ENCODE measurements around the gene XIRP2. TPM values are rescaled to one million over a fixed set of nuclear protein-coding genes. Genes with fewer than 3 reads are reported as not detected.

The XIRP2 gene
- total and polyA plus RNA-seq, 2 of the 13 experiments (the other 11 are each of a cell fraction or from before 2014, with no cell fraction given) = 0.04 to 0.05 TPM

DNA sequence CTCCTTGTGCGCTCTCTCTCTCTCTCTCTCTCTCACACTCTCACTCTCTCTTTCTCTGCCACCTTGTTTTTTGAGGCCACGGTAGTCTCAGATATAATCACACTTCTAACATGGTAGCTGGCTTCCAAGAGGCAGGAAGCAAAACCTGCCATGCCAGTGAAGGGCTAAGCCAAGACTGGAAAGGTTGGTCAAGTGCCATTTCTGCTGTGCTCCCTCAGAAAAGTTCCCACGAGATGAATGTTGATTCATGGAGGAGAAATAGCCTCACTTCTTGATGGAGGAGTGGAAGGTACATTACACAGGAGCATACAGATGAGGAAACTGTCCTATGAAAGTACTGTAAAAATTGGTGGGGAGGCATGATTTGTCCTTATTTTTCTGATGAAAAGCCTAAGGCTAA is 237.9 kb downstream of the XIRP2 start:
- Histone ChIP-seq H3K27ac (ENCODE audit: extremely low read length, insufficient read depth, low read length) (no peak overlapping the region), H3K36me3 (replicated peaks in 1 of 2; ENCODE audit: control insufficient read depth in 1 of 2, insufficient read depth in 2 of 2, low read length in 2 of 2) (no peaks in the 10 kb centered on the region), H2AFZ (ENCODE audit: low read length) (no peak overlapping the region), H3K9ac (ENCODE audit: insufficient read depth, low read depth, low read length) (no peak overlapping the region), H4K20me1 (ENCODE audit: insufficient read depth, low read length) (no peaks in the 10 kb centered on the region), H3K4me1 (ENCODE audit: insufficient read depth, low read length) (no peaks in the 10 kb centered on the region), H3K9me3 (ENCODE audit: low read length) (no peaks in the 10 kb centered on the region), H3K27me3 (ENCODE audit: control insufficient read depth in 1 of 2, insufficient read depth in 2 of 2, low read length in 2 of 2) (no peaks in the 10 kb centered on the region), H3K79me2 (ENCODE audit: insufficient read depth, low read length) (no peaks in the 10 kb centered on the region), H3K4me3 (replicated peaks in 1 of 3; ENCODE audit: insufficient read depth in 1 of 3, low read depth in 2 of 3, low read length in 3 of 3) (no peak overlapping the region), H3K4me2 (ENCODE audit: low read depth, low read length) (no peak overlapping the region)
- ATAC-seq (no peak), FAIRE-seq (no peak), DNase-seq (ENCODE audit: low spot score) (no peak)
- 8% methylated on average over 3 of the region's 3 CpGs for WGBS (ENCODE audit: low lambda C conversion rate)
- no peak for TF ChIP-seq ISL2 (CRISPR knock-in tag; IDR thresholded peaks at IDR 0.05)
- TF ChIP-seq RAD21 (CRISPR knock-in tag; IDR thresholded peaks at IDR 0.05) = no peak
- no peak for TF ChIP-seq ZNF75D (CRISPR knock-in tag; IDR thresholded peaks at IDR 0.05; ENCODE audit: borderline replicate concordance)
- TF ChIP-seq ZNF567 (CRISPR knock-in tag; IDR thresholded peaks at IDR 0.05; ENCODE audit: borderline replicate concordance) = no peak
- no peak for TF ChIP-seq AKAP8 (CRISPR knock-in tag; IDR thresholded peaks at IDR 0.05)
- no peak for TF ChIP-seq NFYC (CRISPR knock-in tag; IDR thresholded peaks at IDR 0.05)
- no peak for TF ChIP-seq THYN1 (CRISPR knock-in tag; IDR thresholded peaks at IDR 0.05; ENCODE audit: borderline replicate concordance, low read depth)
- no peak for TF ChIP-seq SALL2 (CRISPR knock-in tag; IDR thresholded peaks at IDR 0.05)
- TF ChIP-seq ZBTB2 (CRISPR knock-in tag; IDR thresholded peaks at IDR 0.05; ENCODE audit: low read depth) = no peak
- no peak for TF ChIP-seq ZNF724P (CRISPR knock-in tag; IDR thresholded peaks at IDR 0.05; ENCODE audit: borderline replicate concordance)
- no peak for TF ChIP-seq ZNF513 (CRISPR knock-in tag; conservative IDR thresholded peaks at IDR 0.05)
- TF ChIP-seq, protein P1, sequence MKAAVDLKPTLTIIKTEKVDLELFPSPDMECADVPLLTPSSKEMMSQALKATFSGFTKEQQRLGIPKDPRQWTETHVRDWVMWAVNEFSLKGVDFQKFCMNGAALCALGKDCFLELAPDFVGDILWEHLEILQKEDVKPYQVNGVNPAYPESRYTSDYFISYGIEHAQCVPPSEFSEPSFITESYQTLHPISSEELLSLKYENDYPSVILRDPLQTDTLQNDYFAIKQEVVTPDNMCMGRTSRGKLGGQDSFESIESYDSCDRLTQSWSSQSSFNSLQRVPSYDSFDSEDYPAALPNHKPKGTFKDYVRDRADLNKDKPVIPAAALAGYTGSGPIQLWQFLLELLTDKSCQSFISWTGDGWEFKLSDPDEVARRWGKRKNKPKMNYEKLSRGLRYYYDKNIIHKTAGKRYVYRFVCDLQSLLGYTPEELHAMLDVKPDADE (CRISPR knock-in tag; IDR thresholded peaks at IDR 0.05) = no peak
- no peak for TF ChIP-seq HNRNPUL1 (IDR thresholded peaks at IDR 0.05; ENCODE audit: low read depth, low read length)
- no peak for TF ChIP-seq ZMAT3 (CRISPR knock-in tag; conservative IDR thresholded peaks at IDR 0.05)
- TF ChIP-seq, protein P2, sequence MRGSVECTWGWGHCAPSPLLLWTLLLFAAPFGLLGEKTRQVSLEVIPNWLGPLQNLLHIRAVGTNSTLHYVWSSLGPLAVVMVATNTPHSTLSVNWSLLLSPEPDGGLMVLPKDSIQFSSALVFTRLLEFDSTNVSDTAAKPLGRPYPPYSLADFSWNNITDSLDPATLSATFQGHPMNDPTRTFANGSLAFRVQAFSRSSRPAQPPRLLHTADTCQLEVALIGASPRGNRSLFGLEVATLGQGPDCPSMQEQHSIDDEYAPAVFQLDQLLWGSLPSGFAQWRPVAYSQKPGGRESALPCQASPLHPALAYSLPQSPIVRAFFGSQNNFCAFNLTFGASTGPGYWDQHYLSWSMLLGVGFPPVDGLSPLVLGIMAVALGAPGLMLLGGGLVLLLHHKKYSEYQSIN (CRISPR knock-in tag; IDR thresholded peaks at IDR 0.05; ENCODE audit: borderline replicate concordance) = no peak
- TF ChIP-seq ATRX (CRISPR knock-in tag; IDR thresholded peaks at IDR 0.05; ENCODE audit: borderline replicate concordance) = no peak
- no peak for TF ChIP-seq MLX (CRISPR knock-in tag; IDR thresholded peaks at IDR 0.05)
- no TSS peak for BruUV-seq (replicated peaks)
- ChIA-PET POLR2A (no interaction called here), CTCF (ENCODE audit: low intra/inter-chr PET ratio, low total read pairs) (no interaction called here)
- intact Hi-C loops (cut with micrococcal nuclease; ENCODE audit: unreplicated experiment) (loop anchor here (2.0 kb wide), 1 partner anchor 87 kb away; no protein-coding TSS in a partner anchor), in situ Hi-C loops (cut with HindIII; ENCODE audit: extremely low pct_ligation_motif_present, low pct_unique_long_range_greater_than_20kb) (loop anchor here (25.0 kb wide), 1 partner anchor 986 kb away; no protein-coding TSS in a partner anchor)
